T1000 (cell line): ENCODE measurements around the gene MGAT1.
"Not testable (repeated sequence)": the region's sequence is repeated elsewhere in the genome, so short reads cannot be mapped to it uniquely, and the experiment has no call there.

ENCODE experiments used
- DNase-seq: peaks from one replicate; lab custom pipeline; 2025; ENCODE audit warnings: mixed read lengths; lab: John Stamatoyannopoulos, UW

Gene MGAT1

GRCh38 chr5:180806351-180807011, 3.9 kb upstream of the MGAT1 start:
- DNase-seq: no peak

- DNase-seq: no peak
Observed at GRCh38 chr5:180804129-180804618, 1.6 kb upstream of the MGAT1 start.

GRCh38 chr5:180803181-180804128, 849 bp upstream of the MGAT1 start:
- no peak for DNase-seq

- no peak for DNase-seq
Observed at GRCh38 chr5:180801596-180802324, 846 bp downstream of the MGAT1 start.

- DNase-seq: peak; percentile 59
Observed at GRCh38 chr5:180799902-180800801, 2.5 kb downstream of the MGAT1 start.

- DNase-seq: no peak
Observed at GRCh38 chr5:180799194-180799593, 3.4 kb downstream of the MGAT1 start.

GRCh38 chr5:180798193-180798592, 4.4 kb downstream of the MGAT1 start:
- DNase-seq: no peak

GRCh38 chr5:180797256-180798192, 5.1 kb downstream of the MGAT1 start:
- DNase-seq: no peak

- no peak for DNase-seq
Observed at GRCh38 chr5:180795771-180796313, 6.8 kb downstream of the MGAT1 start.

- no peak for DNase-seq
Observed at GRCh38 chr5:180792965-180793287, 9.7 kb downstream of the MGAT1 start.

- DNase-seq: no peak
Observed at GRCh38 chr5:180792287-180792964, 10.2 kb downstream of the MGAT1 start.

GRCh38 chr5:180791611-180792213, 10.9 kb downstream of the MGAT1 start:
- DNase-seq: no peak

GRCh38 chr5:180790524-180790923, 12.1 kb downstream of the MGAT1 start:
- no peak for DNase-seq

GRCh38 chr5:180790020-180790419, 12.6 kb downstream of the MGAT1 start:
- DNase-seq: no peak

- DNase-seq: not testable (repeated sequence)
Observed at GRCh38 chr5:180788651-180789410, 13.8 kb downstream of the MGAT1 start.

GRCh38 chr5:180787711-180788431, 14.7 kb downstream of the MGAT1 start:
- DNase-seq: no peak
